Transverse colon (tissue), 4 donors: ENCODE results near the gene GFRAL. TPM values are rescaled to one million over a fixed set of nuclear protein-coding genes. Genes with fewer than 3 reads are reported as not detected.

ENCODE experiments used
- DNase-seq: peaks from one replicate; pipeline ENCODE4 v3.0.0-alpha.2; 2019
- H3K27ac ChIP-seq, 4 donors: fragments of 200-600 bp; sonication (generic); 2 replicates each; pipeline ENCODE4 v1.5.1; 2016 to 2018; ENCODE audit warnings: inconsistent platforms in 4 of 4
- H3K27me3 ChIP-seq: fragments of 200-600 bp; sonication (generic); 2 replicates; pipeline ENCODE4 v1.5.1; 2017; ENCODE audit warnings: inconsistent platforms
- H3K36me3 ChIP-seq, 4 donors: fragments of 200-600 bp; sonication (generic); 2 replicates each; pipeline ENCODE4 v1.5.1; 2017 to 2019; ENCODE audit warnings: inconsistent platforms in 4 of 4
- H3K4me1 ChIP-seq, 4 donors: fragments of 200-600 bp; sonication (generic); 2 replicates each; pipeline ENCODE4 v1.5.1; 2017 to 2020; ENCODE audit warnings: inconsistent platforms in 4 of 4
- H3K4me3 ChIP-seq, 4 donors: fragments of 200-600 bp; sonication (generic); 1 replicate in 1 of 4; 2 replicates in 3 of 4; pipeline versions ENCODE4 v1.5.1 to v1.6.1; 2017 to 2019; ENCODE audit warnings: inconsistent platforms in 4 of 4
- H3K9me3 ChIP-seq, 2 donors: fragments of 200-600 bp; sonication (generic); 2 replicates each; pipeline ENCODE4 v1.5.1; 2017 to 2019; ENCODE audit warnings: inconsistent platforms in 2 of 2
- EP300 ChIP-seq: sonication (generic); formaldehyde crosslinking; IDR thresholded peaks from one replicate; pipeline ENCODE4 v1.6.1; 2017; ENCODE audit warnings: antibody characterized with exemption, low read depth
- POLR2A ChIP-seq: fragments of 450-650 bp; IDR thresholded peaks from one replicate; pipeline ENCODE4 v1.6.1; 2016; ENCODE audit warnings: antibody characterized with exemption, mild to moderate bottlenecking, moderate library complexity
- POLR2AphosphoS5 ChIP-seq, 3 donors: sonication (generic); formaldehyde crosslinking; IDR thresholded peaks; one replicate each; pipeline ENCODE4 v1.6.1; 2016; ENCODE audit warnings: antibody characterized with exemption in 3 of 3
- WGBS, 2 donors: methylation state at CpG; one replicate each; pipeline ENCODE4 v1.1.5; 2018; ENCODE audit warnings: low coverage in 1 of 2; 5-methylcytosine and 5-hydroxymethylcytosine counted together
- in situ Hi-C, 4 donors: fragments of 200-750 bp; cut with MboI; loops; one replicate each; pipeline versions ENCODE4 v1.15.0 to v1.15.1; 2017; ENCODE audit warnings: low sequenced_read_pairs in 3 of 4, low pct_ligation_motif_present in 1 of 4, low pct_unique_long_range_greater_than_20kb in 1 of 4
- intact Hi-C: fragments of 100-400 bp; cut with DNase I; formaldehyde crosslinking; loops from one replicate; pipeline ENCODE4 v1.15.1; 2023; ENCODE audit warnings: low total_unique reads
- total RNA-seq, 4 donors: library from RNA; depleted of rRNA; stranded (reverse); fragments of >200 nt; gene quantifications; one replicate each; pipeline ENCODE4 v1.1.0, GENCODE V29; 2016
- TF ChIP-seq, protein P1 (sequence below), 5 experiments: fragments of 200-600 bp in 3 of 5; fragments of 450-650 bp in 2 of 5; sonication (generic) in 3 of 5; IDR thresholded peaks; 1 replicate in 2 of 5; 2 replicates in 3 of 5; pipeline ENCODE4 v1.5.1; 2016 to 2017; ENCODE audit warnings: antibody characterized with exemption in 5 of 5, inconsistent platforms in 3 of 5, mild to moderate bottlenecking in 2 of 5, moderate library complexity in 1 of 5

Gene GFRAL
- total RNA-seq, 4 donors from 2014 or later, result not detected

DNA sequence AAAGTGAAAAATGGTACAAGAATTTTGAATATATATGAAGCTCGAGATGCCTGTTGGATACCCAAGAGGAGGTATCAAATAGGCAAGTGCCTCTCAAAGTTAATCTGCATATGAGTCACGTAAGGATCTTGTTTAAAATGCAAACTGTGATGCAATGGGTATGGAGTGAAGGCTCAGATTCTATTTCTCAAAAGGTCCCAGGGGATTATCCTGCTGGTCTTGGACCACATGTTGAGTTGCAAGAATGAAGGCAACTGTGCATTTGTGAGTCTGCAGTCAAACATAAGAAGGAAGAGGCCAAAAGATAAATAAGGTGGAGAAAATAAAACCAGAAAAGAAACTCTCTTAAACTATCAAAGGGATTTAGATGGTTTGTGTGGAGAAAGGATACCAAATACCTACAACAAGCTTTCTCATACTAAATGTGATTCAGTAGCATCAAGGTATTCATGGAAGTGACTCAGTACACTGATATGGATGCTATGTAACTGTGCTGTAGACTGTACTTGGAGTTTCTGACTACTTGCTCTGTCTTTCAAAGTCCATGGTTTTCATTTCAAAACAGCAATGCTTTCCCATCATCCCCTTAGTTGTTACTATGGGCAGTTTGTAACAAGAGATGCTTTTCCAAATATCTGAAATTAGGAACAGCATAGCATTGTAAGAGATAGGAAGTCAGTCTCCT lies 106.3 kb downstream of the GFRAL start:
- TF ChIP-seq POLR2A, result no peak
- no peak for TF ChIP-seq POLR2AphosphoS5 (IDR thresholded peaks at IDR 0.05)
- TF ChIP-seq EP300, result no peak
- TF ChIP-seq, protein P1, sequence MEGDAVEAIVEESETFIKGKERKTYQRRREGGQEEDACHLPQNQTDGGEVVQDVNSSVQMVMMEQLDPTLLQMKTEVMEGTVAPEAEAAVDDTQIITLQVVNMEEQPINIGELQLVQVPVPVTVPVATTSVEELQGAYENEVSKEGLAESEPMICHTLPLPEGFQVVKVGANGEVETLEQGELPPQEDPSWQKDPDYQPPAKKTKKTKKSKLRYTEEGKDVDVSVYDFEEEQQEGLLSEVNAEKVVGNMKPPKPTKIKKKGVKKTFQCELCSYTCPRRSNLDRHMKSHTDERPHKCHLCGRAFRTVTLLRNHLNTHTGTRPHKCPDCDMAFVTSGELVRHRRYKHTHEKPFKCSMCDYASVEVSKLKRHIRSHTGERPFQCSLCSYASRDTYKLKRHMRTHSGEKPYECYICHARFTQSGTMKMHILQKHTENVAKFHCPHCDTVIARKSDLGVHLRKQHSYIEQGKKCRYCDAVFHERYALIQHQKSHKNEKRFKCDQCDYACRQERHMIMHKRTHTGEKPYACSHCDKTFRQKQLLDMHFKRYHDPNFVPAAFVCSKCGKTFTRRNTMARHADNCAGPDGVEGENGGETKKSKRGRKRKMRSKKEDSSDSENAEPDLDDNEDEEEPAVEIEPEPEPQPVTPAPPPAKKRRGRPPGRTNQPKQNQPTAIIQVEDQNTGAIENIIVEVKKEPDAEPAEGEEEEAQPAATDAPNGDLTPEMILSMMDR (IDR thresholded peaks at IDR 0.05), result no peak
- no peak for DNase-seq
- Histone ChIP-seq H3K36me3 (no peaks in the 10 kb centered on the region), H3K9me3 (no peaks in the 10 kb centered on the region), H3K27ac (no peak overlapping the region), H3K27me3 (no peaks in the 10 kb centered on the region), H3K4me1 (no peaks in the 10 kb centered on the region), H3K4me3 (no peak overlapping the region)
- intact Hi-C loops (no loop called here), in situ Hi-C loops (loop anchor here in 1 of 4 donors (25.0 kb wide), 1 partner anchor 454 kb away; the partner anchor contains the start of gene BMP5)
- 35 to 61% methylated on average over 2 of the region's 2 CpGs for whole genome bisulfite sequencing, 2 donors

DNA sequence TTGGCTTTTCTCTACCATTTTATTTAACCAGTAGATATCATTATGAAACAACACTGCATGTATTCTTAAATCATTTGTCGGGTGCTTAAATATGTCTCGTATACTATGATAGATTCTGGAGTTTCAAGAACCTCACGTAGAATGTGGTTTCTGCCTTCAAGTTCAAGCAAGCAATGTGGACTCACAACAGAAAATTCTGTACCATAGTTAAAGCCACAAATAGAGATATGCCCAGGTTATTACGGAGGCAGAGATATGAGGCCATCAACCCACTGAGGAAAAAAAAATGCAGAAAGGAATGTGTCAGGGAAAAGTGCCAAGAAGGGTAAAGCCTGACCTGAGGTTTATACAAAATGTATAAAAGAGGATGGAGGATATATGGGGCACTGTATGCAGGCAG lies 109.9 kb downstream of the GFRAL start:
- 76 to 81% methylated on average over 4 of the region's 4 CpGs for WGBS, 2 donors
- Histone ChIP-seq H3K4me1 (no peaks in the 10 kb centered on the region), H3K4me3 (no peak overlapping the region), H3K36me3 (no peaks in the 10 kb centered on the region), H3K27me3 (no peaks in the 10 kb centered on the region), H3K9me3 (no peaks in the 10 kb centered on the region), H3K27ac (no peak overlapping the region)
- no peak for DNase-seq
- in situ Hi-C loops, result loop anchor here in 1 of 4 donors (25.0 kb wide), 1 partner anchor 450 kb away; the partner anchor contains the start of gene BMP5
- intact Hi-C loops, result no loop called here
- TF ChIP-seq, protein P1 (IDR thresholded peaks at IDR 0.05), result no peak
- TF ChIP-seq EP300 (no peak), POLR2AphosphoS5 (IDR thresholded peaks at IDR 0.05) (no peak), POLR2A (no peak)

DNA sequence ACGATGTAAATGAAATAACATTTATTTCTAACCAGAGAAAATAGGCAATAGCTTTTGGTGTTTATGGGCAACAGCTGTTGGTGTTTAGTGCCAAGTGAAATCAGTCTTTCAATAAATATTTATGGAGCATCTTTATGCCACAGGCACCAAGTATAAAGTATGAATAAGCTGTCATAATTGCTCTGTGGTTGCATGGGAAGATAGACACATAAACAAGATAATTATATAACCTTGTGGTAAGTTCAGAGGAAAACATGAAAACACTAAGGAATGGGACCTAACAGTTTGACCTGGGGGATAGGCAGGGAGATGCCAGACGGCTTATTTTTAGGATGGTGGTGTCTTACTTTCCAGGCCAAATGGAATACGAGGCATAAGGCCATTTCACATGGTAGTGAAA lies 110.9 kb downstream of the GFRAL start:
- H3K27ac ChIP-seq, result no peak overlapping the region
- no peaks in the 10 kb centered on the region for H3K4me1 ChIP-seq
- intact Hi-C loops, result no loop called here
- H3K36me3 ChIP-seq, result no peaks in the 10 kb centered on the region
- 68 to 86% methylated on average over 3 of the region's 3 CpGs for WGBS, 2 donors
- TF ChIP-seq POLR2A (no peak), POLR2AphosphoS5 (IDR thresholded peaks at IDR 0.05) (no peak), EP300 (no peak)
- TF ChIP-seq, protein P1 (IDR thresholded peaks at IDR 0.05), result no peak
- H3K4me3 ChIP-seq, result no peak overlapping the region
- H3K9me3 ChIP-seq, result no peaks in the 10 kb centered on the region
- H3K27me3 ChIP-seq, result no peaks in the 10 kb centered on the region
- DNase-seq, result no peak
- in situ Hi-C loops, result loop anchor here in 1 of 4 donors (25.0 kb wide), 1 partner anchor 449 kb away; the partner anchor contains the start of gene BMP5

DNA sequence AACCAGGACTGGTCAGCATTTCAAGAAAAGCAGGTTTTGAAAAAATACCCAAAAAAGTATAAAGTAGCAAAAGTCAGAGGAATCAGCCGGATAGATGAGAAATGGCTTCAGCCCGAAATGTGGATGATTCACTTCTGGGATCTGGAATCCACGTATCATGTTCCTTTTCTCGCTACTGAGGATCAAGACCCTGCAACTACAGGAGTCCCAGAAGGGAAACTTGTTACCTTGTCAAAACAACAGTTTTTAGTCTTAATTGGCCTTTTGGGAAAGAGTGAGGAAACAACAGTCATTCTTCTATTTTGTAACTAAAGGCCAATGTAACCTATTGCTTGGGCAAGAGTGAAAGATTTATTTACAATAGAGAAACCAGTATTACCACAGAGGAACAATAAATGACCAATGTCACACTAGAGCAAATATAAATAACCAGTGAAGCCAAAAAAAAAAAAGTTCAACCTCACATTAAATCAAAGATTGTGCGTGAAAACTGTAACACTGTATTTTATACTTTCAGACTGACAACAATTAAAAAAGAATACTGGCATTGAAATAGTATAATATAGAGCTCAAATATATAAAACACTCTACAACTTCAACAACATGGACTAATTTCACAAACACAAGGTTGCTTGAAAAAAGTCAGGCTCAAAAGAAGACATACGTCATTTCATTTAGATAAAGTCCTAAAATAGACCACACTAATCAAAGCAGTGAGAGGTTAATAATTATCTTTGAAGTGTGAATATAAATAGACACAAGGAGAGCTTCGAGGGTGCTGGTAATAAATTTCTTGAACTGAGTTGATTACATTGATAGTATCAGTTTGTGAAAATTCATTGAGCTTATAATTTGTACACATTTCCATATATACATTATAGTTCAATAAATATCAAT lies 116.2 kb downstream of the GFRAL start:
- no peaks in the 10 kb centered on the region for H3K4me1 ChIP-seq
- no peaks in the 10 kb centered on the region for H3K27me3 ChIP-seq
- intact Hi-C loops (loop anchor here (5.0 kb wide), 1 partner anchor 514 kb away; no protein-coding TSS in a partner anchor), in situ Hi-C loops (loop anchor here in 1 of 4 donors (25.0 kb wide), 1 partner anchor 444 kb away; the partner anchor contains the start of gene BMP5)
- TF ChIP-seq EP300, result no peak
- TF ChIP-seq POLR2A, result no peak
- TF ChIP-seq POLR2AphosphoS5 (IDR thresholded peaks at IDR 0.05), result no peak
- TF ChIP-seq, protein P1 (IDR thresholded peaks at IDR 0.05), result no peak
- H3K4me3 ChIP-seq, result no peak overlapping the region
- no peaks in the 10 kb centered on the region for H3K36me3 ChIP-seq
- no peaks in the 10 kb centered on the region for H3K9me3 ChIP-seq
- H3K27ac ChIP-seq, result no peak overlapping the region
- no peak for DNase-seq
- 62 to 71% methylated on average over 7 of the region's 7 CpGs for WGBS, 2 donors
